Keratinocyte (primary cell): ENCODE data around the gene SCD5. TPM values are rescaled to one million over a fixed set of nuclear protein-coding genes. Genes with fewer than 3 reads are reported as not detected.

Source experiments
- DNase-seq: peaks from one replicate; pipeline ENCODE4 v3.0.0-alpha.2; 2011; ENCODE audit warnings: low read depth, missing footprints, low spot score
- FAIRE-seq: peaks from 2 replicates; lab custom pipeline; 2011; peaks lifted over from hg19 to GRCh38; lab: Jason Lieb, UNC
- H2AFZ ChIP-seq: 2 replicates; pipeline ENCODE4 v1.6.0; 2012; ENCODE audit warnings: low read length, control low read depth, inconsistent platforms; ENCODE audit not compliant: control insufficient read depth
- H3K27ac ChIP-seq: 2 replicates; pipeline ENCODE4 v1.5.1; 2011; ENCODE audit warnings: low read length; ENCODE audit not compliant: control insufficient read depth, insufficient read depth
- H3K27me3 ChIP-seq: 3 replicates; pipeline ENCODE4 v1.6.0; 2011; ENCODE audit warnings: low read length; ENCODE audit not compliant: control insufficient read depth, insufficient read depth; ENCODE audit errors: extremely low read depth
- H3K36me3 ChIP-seq, 2 experiments: 2 replicates in 1 of 2; 3 replicates in 1 of 2; pipeline ENCODE4 v1.5.1; 2011; ENCODE audit warnings: low read length in 2 of 2, mild to moderate bottlenecking in 1 of 2; ENCODE audit not compliant: control insufficient read depth in 2 of 2, insufficient read depth in 2 of 2; ENCODE audit errors: extremely low read depth in 1 of 2
- H3K4me1 ChIP-seq: 3 replicates; pipeline ENCODE4 v1.5.1; 2011; ENCODE audit warnings: low read length; ENCODE audit not compliant: control insufficient read depth, insufficient read depth; ENCODE audit errors: extremely low read depth
- H3K4me2 ChIP-seq: 3 replicates; pipeline ENCODE4 v1.6.0; 2011; ENCODE audit warnings: low read depth, low read length; ENCODE audit not compliant: control insufficient read depth, insufficient read depth; ENCODE audit errors: extremely low read depth
- H3K4me3 ChIP-seq, 3 experiments: fragments of 200-600 bp in 1 of 3; sonication (generic) in 1 of 3; 2 replicates in 2 of 3; 3 replicates in 1 of 3; pipeline ENCODE4 v1.5.1; 2011 to 2016; ENCODE audit warnings: low read length in 3 of 3, mild to moderate bottlenecking in 3 of 3, control low read depth in 2 of 3, inconsistent platforms in 1 of 3, low read depth in 1 of 3, mixed read lengths in 1 of 3, mixed run types in 1 of 3, moderate library complexity in 1 of 3; ENCODE audit not compliant: control insufficient read depth in 2 of 3, insufficient read depth in 2 of 3; ENCODE audit errors: extremely low read depth in 1 of 3
- H3K79me2 ChIP-seq: 2 replicates; pipeline ENCODE4 v1.6.0; 2012; ENCODE audit warnings: low read length; ENCODE audit not compliant: control insufficient read depth, insufficient read depth
- H3K9ac ChIP-seq: 3 replicates; pipeline ENCODE4 v1.6.0; 2011; ENCODE audit warnings: low read length; ENCODE audit not compliant: control insufficient read depth, insufficient read depth; ENCODE audit errors: extremely low read depth
- H3K9me1 ChIP-seq: 3 replicates; pipeline ENCODE4 v1.6.0; 2011; ENCODE audit warnings: low read length; ENCODE audit not compliant: control insufficient read depth, insufficient read depth; ENCODE audit errors: extremely low read depth
- H3K9me3 ChIP-seq: 2 replicates; pipeline ENCODE4 v1.5.1; 2012; ENCODE audit warnings: low read depth, low read length; ENCODE audit not compliant: control insufficient read depth
- H4K20me1 ChIP-seq: 3 replicates; pipeline ENCODE4 v1.6.0; 2011; ENCODE audit warnings: low read length; ENCODE audit not compliant: control insufficient read depth, insufficient read depth; ENCODE audit errors: extremely low read depth
- EZH2 ChIP-seq: IDR thresholded peaks from one replicate; pipeline ENCODE4 v1.6.1; 2012; ENCODE audit warnings: inconsistent platforms, mild to moderate bottlenecking, low read length, moderate library complexity
- dilution Hi-C: fragments of 300-500 bp; cut with MboI; formaldehyde crosslinking; loops from one replicate; pipeline ENCODE4 v1.7.0; 2020; ENCODE audit warnings: low sequenced_read_pairs; ENCODE audit not compliant: extremely low pct_ligation_motif_present
- polyA plus RNA-seq, 5 experiments: library from polyadenylated mRNA; depleted of rRNA in 3 of 5; stranded (reverse) in 3 of 5; stranded (forward) in 1 of 5; unstranded in 1 of 5; fragments of >200 nt; gene quantifications; 1 replicate in 1 of 5; 2 replicates in 3 of 5; 3 replicates in 1 of 5; pipeline versions ENCODE4 v1.2.1 to v1.2.3, GENCODE V29; 2011 to 2012; ENCODE audit warnings: missing spikeins in 2 of 5, low read depth in 1 of 5, low replicate concordance in 1 of 5
- TF ChIP-seq, protein P1 (sequence below), 3 experiments: IDR thresholded peaks in 1 of 3; conservative IDR thresholded peaks in 1 of 3; optimal IDR thresholded peaks in 1 of 3; 2 replicates in 2 of 3; 3 replicates in 1 of 3; pipeline versions ENCODE3 to v1.5.1; 2011; ENCODE audit warnings: low read length in 3 of 3, mild to moderate bottlenecking in 3 of 3, moderate library complexity in 2 of 3, control low read depth in 1 of 3, inconsistent platforms in 1 of 3; ENCODE audit not compliant: insufficient read depth in 2 of 3; ENCODE audit errors: extremely low read depth in 1 of 3

Gene SCD5
- polyA plus RNA-seq, 1 donor (not counting 4 experiments of a cell fraction or from before 2014, with no cell fraction given), result 39.4 TPM

DNA sequence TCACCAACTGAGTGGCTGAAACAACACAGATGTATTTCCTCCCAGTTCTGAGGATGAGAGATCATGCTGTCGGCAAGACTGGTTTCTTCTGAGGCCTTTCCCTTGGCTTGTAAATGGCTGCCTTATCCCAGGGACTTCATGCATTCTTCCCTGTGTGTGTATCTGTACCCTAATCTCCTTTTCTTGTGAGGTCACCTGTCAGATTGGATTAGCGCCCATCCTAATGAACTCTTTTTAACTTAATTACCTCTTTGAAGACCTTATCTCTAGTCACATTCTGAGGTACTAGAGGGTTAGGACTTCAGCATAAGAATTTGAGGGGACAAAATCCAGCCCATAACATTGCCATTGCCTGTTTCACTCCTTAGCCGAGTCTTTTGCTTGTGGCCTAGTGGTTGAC lies 177.3 kb downstream of the SCD5 start:
- FAIRE-seq (no peak), DNase-seq (no peak)
- Histone ChIP-seq H3K9me3 (no peaks in the 10 kb centered on the region), H4K20me1 (no peaks in the 10 kb centered on the region), H3K27ac (no peak overlapping the region), H3K4me3 (no peak overlapping the region), H3K4me2 (no peak overlapping the region), H3K36me3 (peaks cover 0 to 2% of the 10 kb centered on the region in 2 experiments), H3K9ac (no peak overlapping the region), H2AFZ (no peak overlapping the region), H3K9me1 (no peaks in the 10 kb centered on the region), H3K27me3 (no peaks in the 10 kb centered on the region), H3K79me2 (no peaks in the 10 kb centered on the region), H3K4me1 (no peaks in the 10 kb centered on the region)
- no peak for TF ChIP-seq EZH2
- TF ChIP-seq, protein P1, sequence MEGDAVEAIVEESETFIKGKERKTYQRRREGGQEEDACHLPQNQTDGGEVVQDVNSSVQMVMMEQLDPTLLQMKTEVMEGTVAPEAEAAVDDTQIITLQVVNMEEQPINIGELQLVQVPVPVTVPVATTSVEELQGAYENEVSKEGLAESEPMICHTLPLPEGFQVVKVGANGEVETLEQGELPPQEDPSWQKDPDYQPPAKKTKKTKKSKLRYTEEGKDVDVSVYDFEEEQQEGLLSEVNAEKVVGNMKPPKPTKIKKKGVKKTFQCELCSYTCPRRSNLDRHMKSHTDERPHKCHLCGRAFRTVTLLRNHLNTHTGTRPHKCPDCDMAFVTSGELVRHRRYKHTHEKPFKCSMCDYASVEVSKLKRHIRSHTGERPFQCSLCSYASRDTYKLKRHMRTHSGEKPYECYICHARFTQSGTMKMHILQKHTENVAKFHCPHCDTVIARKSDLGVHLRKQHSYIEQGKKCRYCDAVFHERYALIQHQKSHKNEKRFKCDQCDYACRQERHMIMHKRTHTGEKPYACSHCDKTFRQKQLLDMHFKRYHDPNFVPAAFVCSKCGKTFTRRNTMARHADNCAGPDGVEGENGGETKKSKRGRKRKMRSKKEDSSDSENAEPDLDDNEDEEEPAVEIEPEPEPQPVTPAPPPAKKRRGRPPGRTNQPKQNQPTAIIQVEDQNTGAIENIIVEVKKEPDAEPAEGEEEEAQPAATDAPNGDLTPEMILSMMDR (optimal IDR thresholded peaks at IDR 0.05 in 1 of 3, IDR thresholded peaks at IDR 0.05 in 1 of 3, conservative IDR thresholded peaks at IDR 0.05 in 1 of 3; ENCODE audit: extremely low read depth in 1 of 3, insufficient read depth in 2 of 3, low read length in 3 of 3), result no peak
- dilution Hi-C loops, result no loop called here

DNA sequence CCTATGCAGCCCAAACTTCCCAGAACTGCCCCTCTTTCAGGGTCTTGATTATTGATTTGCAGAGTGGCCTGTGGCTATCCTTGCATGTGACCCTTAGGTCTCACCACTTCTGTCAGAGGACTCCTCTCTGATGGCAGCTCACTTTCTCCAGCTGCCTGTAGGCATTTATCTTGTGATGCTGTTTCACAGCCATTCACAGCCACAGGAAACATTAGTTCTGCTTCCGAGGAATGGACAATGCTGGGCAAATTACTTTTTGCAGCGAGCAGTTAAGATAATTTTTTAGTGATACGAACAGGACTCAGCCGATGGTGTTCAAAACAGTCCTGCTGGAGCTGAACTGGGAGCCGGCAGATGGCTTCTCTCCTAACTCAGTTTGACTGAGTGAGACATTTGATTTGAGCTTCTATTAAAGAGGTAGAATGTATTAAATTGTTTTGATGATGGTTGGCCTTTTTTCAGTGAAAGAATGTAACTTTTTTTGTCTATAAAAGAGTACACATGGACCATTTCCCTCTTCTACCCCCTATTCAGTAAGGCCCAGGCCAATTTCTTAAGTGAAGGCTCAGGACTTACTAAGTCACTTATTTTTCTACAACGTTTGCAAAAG lies 178.4 kb downstream of the SCD5 start:
- Histone ChIP-seq H3K9me1 (no peaks in the 10 kb centered on the region), H3K4me1 (no peaks in the 10 kb centered on the region), H3K9me3 (no peaks in the 10 kb centered on the region), H2AFZ (no peak overlapping the region), H3K4me3 (no peak overlapping the region), H3K79me2 (no peaks in the 10 kb centered on the region), H3K27me3 (no peaks in the 10 kb centered on the region), H3K27ac (no peak overlapping the region), H3K36me3 (peaks cover 0 to 2% of the 10 kb centered on the region in 2 experiments), H3K9ac (no peak overlapping the region), H4K20me1 (no peaks in the 10 kb centered on the region), H3K4me2 (no peak overlapping the region)
- TF ChIP-seq, protein P1 (optimal IDR thresholded peaks at IDR 0.05 in 1 of 3, IDR thresholded peaks at IDR 0.05 in 1 of 3, conservative IDR thresholded peaks at IDR 0.05 in 1 of 3; ENCODE audit: extremely low read depth in 1 of 3, insufficient read depth in 2 of 3, low read length in 3 of 3), result no peak
- no peak for TF ChIP-seq EZH2
- DNase-seq (no peak), FAIRE-seq (no peak)
- dilution Hi-C loops, result no loop called here
